Mesothelial cell of epicardium (in vitro differentiated cells): ENCODE results near the gene NADK. TPM values are rescaled to one million over a fixed set of nuclear protein-coding genes. Genes with fewer than 3 reads are reported as not detected.
"Not testable (repeated sequence)": the region's sequence is repeated elsewhere in the genome, so short reads cannot be mapped to it uniquely, and the experiment has no call there.

Experiments
- DNase-seq, 2 experiments: peaks; one replicate each; pipeline ENCODE4 v3.0.0; 2021; ENCODE audit warnings: low spot score in 2 of 2; ENCODE audit not compliant: unreplicated experiment in 2 of 2
- H3K27ac Mint-ChIP-seq: 2 replicates; pipeline ENCODE4 v1.8.0; 2021; ENCODE audit warnings: mixed read lengths
- H3K27me3 Mint-ChIP-seq: 2 replicates; pipeline ENCODE4 v1.8.0; 2021; ENCODE audit warnings: low read depth, mixed read lengths
- H3K36me3 Mint-ChIP-seq: 2 replicates; pipeline ENCODE4 v1.8.0; 2021; ENCODE audit warnings: mixed read lengths
- H3K4me1 Mint-ChIP-seq: 2 replicates; pipeline ENCODE4 v1.8.0; 2021; ENCODE audit warnings: mixed read lengths
- H3K4me3 Mint-ChIP-seq: 2 replicates; pipeline ENCODE4 v1.8.0; 2021; ENCODE audit warnings: mild to moderate bottlenecking, moderate library complexity, mixed read lengths
- H3K9me3 Mint-ChIP-seq: 2 replicates; pipeline ENCODE4 v1.8.0; 2021; ENCODE audit warnings: mixed read lengths
- total RNA-seq: library from RNA; stranded (reverse); gene quantifications from 3 replicates; pipeline ENCODE4 v1.2.1, GENCODE V29; 2021
- TF ChIP-seq, protein P1 (sequence below): fragments of 200-600 bp; sonication (generic); IDR thresholded peaks from one replicate; pipeline ENCODE4 v1.5.0; 2021; ENCODE audit warnings: antibody characterized with exemption; ENCODE audit not compliant: unreplicated experiment

The NADK gene
- total RNA-seq, 1 donor from 2014 or later: 78.2 TPM

GRCh38 chr1:1721201-1721600 is 57.1 kb downstream of the NADK start:
- H3K27ac Mint-ChIP-seq: no peak overlapping the region
- no peak for DNase-seq
- no peaks in the 10 kb centered on the region for H3K9me3 Mint-ChIP-seq
- no peak overlapping the region for H3K4me3 Mint-ChIP-seq
- TF ChIP-seq, protein P1, sequence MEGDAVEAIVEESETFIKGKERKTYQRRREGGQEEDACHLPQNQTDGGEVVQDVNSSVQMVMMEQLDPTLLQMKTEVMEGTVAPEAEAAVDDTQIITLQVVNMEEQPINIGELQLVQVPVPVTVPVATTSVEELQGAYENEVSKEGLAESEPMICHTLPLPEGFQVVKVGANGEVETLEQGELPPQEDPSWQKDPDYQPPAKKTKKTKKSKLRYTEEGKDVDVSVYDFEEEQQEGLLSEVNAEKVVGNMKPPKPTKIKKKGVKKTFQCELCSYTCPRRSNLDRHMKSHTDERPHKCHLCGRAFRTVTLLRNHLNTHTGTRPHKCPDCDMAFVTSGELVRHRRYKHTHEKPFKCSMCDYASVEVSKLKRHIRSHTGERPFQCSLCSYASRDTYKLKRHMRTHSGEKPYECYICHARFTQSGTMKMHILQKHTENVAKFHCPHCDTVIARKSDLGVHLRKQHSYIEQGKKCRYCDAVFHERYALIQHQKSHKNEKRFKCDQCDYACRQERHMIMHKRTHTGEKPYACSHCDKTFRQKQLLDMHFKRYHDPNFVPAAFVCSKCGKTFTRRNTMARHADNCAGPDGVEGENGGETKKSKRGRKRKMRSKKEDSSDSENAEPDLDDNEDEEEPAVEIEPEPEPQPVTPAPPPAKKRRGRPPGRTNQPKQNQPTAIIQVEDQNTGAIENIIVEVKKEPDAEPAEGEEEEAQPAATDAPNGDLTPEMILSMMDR: no peak
- H3K36me3 Mint-ChIP-seq: peaks cover 12% of the 10 kb centered on the region
- H3K4me1 Mint-ChIP-seq: peaks cover 1% of the 10 kb centered on the region
- no peaks in the 10 kb centered on the region for H3K27me3 Mint-ChIP-seq

- not testable (repeated sequence) for DNase-seq, H3K27ac Mint-ChIP-seq, H3K4me3 Mint-ChIP-seq, H3K27me3 Mint-ChIP-seq, H3K9me3 Mint-ChIP-seq, H3K4me1 Mint-ChIP-seq
- H3K36me3 Mint-ChIP-seq: peaks cover 21% of the 10 kb centered on the region
Measured at GRCh38 chr1:1715109-1715883, 63.0 kb downstream of the NADK start.

DNA sequence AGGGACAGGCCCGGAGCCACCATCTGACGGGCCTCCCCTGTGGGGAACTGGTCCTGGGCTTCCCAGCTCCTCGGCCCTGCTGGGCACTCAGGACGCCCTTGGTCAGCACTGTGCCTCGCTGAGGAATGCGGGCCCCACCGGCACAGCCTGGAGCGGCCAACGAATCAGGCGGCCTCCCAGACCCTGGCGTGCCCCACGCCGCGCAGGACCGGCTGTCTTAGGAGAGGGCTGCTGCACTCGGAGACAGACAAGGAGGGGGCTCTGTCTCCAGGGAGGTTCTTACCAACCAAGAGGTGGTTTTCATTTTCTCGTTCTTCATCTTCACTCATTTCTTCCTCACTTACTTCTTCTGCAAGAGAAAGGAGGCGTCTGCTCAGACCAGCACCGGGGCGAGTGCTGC is 70.4 kb downstream of the NADK start:
- not testable (repeated sequence) for H3K27ac Mint-ChIP-seq, H3K4me3 Mint-ChIP-seq, H3K4me1 Mint-ChIP-seq, DNase-seq, H3K36me3 Mint-ChIP-seq, H3K9me3 Mint-ChIP-seq, H3K27me3 Mint-ChIP-seq

- not testable (repeated sequence) for H3K4me3 Mint-ChIP-seq, H3K27me3 Mint-ChIP-seq, H3K36me3 Mint-ChIP-seq, H3K9me3 Mint-ChIP-seq, H3K27ac Mint-ChIP-seq, DNase-seq, H3K4me1 Mint-ChIP-seq
Measured at GRCh38 chr1:1707241-1707640, 71.0 kb downstream of the NADK start.

DNA sequence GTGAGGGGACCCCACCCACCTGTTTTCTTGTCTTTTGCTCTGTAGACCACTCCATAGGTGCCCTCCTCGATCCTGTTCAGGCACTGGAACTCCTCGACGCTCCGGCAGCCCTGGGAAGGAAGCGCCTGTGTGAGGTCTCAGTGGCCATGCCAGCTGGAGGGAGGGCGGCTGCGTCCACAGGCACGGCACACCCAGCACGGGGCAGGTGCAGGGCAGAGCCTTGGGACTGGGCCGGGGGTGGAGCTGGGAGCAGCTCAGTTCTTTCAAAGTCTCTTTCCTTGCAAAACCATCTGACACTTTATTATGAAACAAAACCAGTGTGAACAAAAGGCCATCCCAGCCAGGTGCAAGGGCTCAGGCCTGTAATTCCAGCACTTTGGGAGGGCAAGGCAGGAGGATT is 72.6 kb downstream of the NADK start:
- not testable (repeated sequence) for H3K4me1 Mint-ChIP-seq, DNase-seq, H3K27me3 Mint-ChIP-seq, H3K36me3 Mint-ChIP-seq, H3K9me3 Mint-ChIP-seq, H3K27ac Mint-ChIP-seq, H3K4me3 Mint-ChIP-seq

GRCh38 chr1:1704284-1704957 is 73.8 kb downstream of the NADK start:
- not testable (repeated sequence) for H3K4me1 Mint-ChIP-seq, DNase-seq, H3K36me3 Mint-ChIP-seq, H3K27me3 Mint-ChIP-seq, H3K9me3 Mint-ChIP-seq, H3K4me3 Mint-ChIP-seq, H3K27ac Mint-ChIP-seq

DNA sequence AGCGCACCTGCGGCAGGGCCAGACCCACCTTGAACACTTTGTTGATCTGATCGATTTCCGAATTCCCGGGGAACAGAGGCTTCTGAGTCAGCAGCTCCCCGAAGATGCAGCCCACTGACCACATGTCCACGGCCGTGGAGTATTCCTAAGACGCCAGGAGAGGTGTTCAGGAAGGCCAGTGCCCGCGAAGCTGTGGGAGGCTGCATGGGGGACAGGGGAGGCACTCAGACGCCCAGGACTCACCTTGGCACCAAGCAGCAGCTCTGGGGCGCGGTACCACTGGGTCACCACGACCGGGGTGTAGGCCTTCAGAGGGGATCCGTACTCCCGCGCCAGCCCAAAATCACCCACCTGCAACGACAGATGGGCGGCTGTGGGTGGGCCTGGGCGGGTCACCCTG is 74.5 kb downstream of the NADK start:
- Mint-ChIP-seq H3K9me3 (no peaks in the 10 kb centered on the region), H3K27me3 (no peaks in the 10 kb centered on the region), H3K4me3 (no peak overlapping the region), H3K4me1 (no peaks in the 10 kb centered on the region), H3K27ac (no peak overlapping the region), H3K36me3 (peaks cover 3% of the 10 kb centered on the region)
- DNase-seq: no peak
- TF ChIP-seq, protein P1: no peak

DNA sequence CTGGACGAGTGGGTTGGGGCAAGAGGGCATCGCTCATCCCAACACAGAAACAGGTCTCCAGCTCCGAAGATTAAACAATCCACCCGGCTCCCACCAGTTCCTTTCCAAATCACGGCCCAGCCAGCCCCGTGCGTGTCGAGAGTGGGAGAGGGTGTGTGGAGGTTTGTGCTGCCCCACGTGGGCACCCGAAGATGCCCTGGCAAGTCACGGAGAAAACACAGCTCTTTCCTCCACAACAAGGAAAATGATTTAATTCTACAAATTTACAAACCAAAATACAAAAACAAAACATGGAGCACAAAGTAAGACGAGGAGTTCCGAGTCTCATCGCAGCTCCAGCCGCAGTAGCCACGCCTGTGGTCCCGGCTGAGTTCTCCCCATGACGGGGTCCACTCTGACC is 75.8 kb downstream of the NADK start:
- H3K27ac Mint-ChIP-seq, H3K27me3 Mint-ChIP-seq, DNase-seq, H3K4me3 Mint-ChIP-seq, H3K4me1 Mint-ChIP-seq, H3K36me3 Mint-ChIP-seq, H3K9me3 Mint-ChIP-seq: not testable (repeated sequence)

Other genes with a start within 250 kb of the NADK start
- gene TMEM240, start 237.8 kb downstream of the NADK start, total RNA-seq: 16.7 to 18.3 TPM (median 17.3 TPM) in 3 replicates
- gene SSU72, start 203.6 kb downstream of the NADK start, total RNA-seq: 97.2 to 98.8 TPM (median 97.4 TPM) in 3 replicates
- 5.4 to 6.2 TPM (median 5.4 TPM) in 3 replicates for gene FNDC10, start 178.3 kb downstream of the NADK start, total RNA-seq
- 110 to 117 TPM (median 112 TPM) in 3 replicates for gene MIB2, start 163.0 kb downstream of the NADK start, total RNA-seq
- gene MMP23B, start 146.3 kb downstream of the NADK start, total RNA-seq: 63.8 to 70.3 TPM (median 65.4 TPM) in 3 replicates
- gene CDK11B, start 119.5 kb downstream of the NADK start, total RNA-seq: 25.2 to 27.2 TPM (median 26.6 TPM) in 3 replicates
- 112 to 119 TPM (median 113 TPM) in 3 replicates for gene SLC35E2B, start 85.7 kb downstream of the NADK start, total RNA-seq
- 47.9 to 54.2 TPM (median 52.8 TPM) in 3 replicates for gene CDK11A, start 54.1 kb downstream of the NADK start, total RNA-seq
- gene GNB1, start 112.6 kb upstream of the NADK start, total RNA-seq: 272 to 289 TPM (median 283 TPM) in 3 replicates
- 1.6 to 2.7 TPM (median 1.9 TPM) in 3 replicates for gene CALML6, start 136.8 kb upstream of the NADK start, total RNA-seq
- 2.1 to 2.8 TPM (median 2.5 TPM) in 3 replicates for gene TMEM52, start 140.8 kb upstream of the NADK start, total RNA-seq
- gene CFAP74, start 225.3 kb upstream of the NADK start, total RNA-seq: 0.16 to 0.42 TPM (median 0.18 TPM) in 3 replicates
- 0.09 to 0.16 TPM (median 0.14 TPM) in 3 replicates for gene GABRD, start 240.9 kb upstream of the NADK start, total RNA-seq